ENCODE data around the gene SNRK. TPM values are rescaled to one million over a fixed set of nuclear protein-coding genes. Genes with fewer than 3 reads are reported as not detected.

The SNRK gene
- total RNA-seq, 4 donors from 2014 or later = 30.7 to 50.4 (median 45.8) TPM

- Histone ChIP-seq H3K27ac (replicated peaks in 1 of 4) (peak overlapping the region in 1 of 4 donors; percentile 13), H3K4me1 (peaks cover 22 to 41% (median 28%) of the 10 kb centered on the region in 4 donors), H3K4me3 (no peak overlapping the region), H3K36me3 (no peaks in the 10 kb centered on the region), H3K27me3 (no peaks in the 10 kb centered on the region), H3K9me3 (no peaks in the 10 kb centered on the region)
- DNase-seq (ENCODE audit: extremely low spot score) = peak; percentile 47
- intact Hi-C loops (cut with DNase I) = no loop called here
- no peak for TF ChIP-seq EP300 (IDR thresholded peaks at IDR 0.05)
- TF ChIP-seq CTCF (IDR thresholded peaks at IDR 0.05) = no peak
- no peak for TF ChIP-seq POLR2A (IDR thresholded peaks at IDR 0.05; ENCODE audit: low read depth)
- TF ChIP-seq POLR2AphosphoS5 (IDR thresholded peaks at IDR 0.05) = no peak
- 100% methylated on average over 1 of the region's 1 CpG for WGBS
Measured at GRCh38 chr3:43391621-43392020, 105.3 kb downstream of the SNRK start.

- Histone ChIP-seq H3K4me3 (no peak overlapping the region), H3K27me3 (no peaks in the 10 kb centered on the region), H3K4me1 (peaks cover 22 to 30% (median 26%) of the 10 kb centered on the region in 4 donors), H3K27ac (replicated peaks in 1 of 4) (peak overlapping the region; percentile 6 to 56 (median 35)), H3K9me3 (no peaks in the 10 kb centered on the region), H3K36me3 (no peaks in the 10 kb centered on the region)
- DNase-seq (ENCODE audit: extremely low spot score) = peak; percentile 92
- intact Hi-C loops (cut with DNase I) = no loop called here
- peak; percentile 42 to 54 for TF ChIP-seq POLR2AphosphoS5 (IDR thresholded peaks at IDR 0.05)
- TF ChIP-seq CTCF (IDR thresholded peaks at IDR 0.05) = no peak
- 52% methylated on average over 2 of the region's 2 CpGs for whole genome bisulfite sequencing
Measured at GRCh38 chr3:43394041-43394554, 107.8 kb downstream of the SNRK start.

GRCh38 chr3:43399034-43399433 lies 112.7 kb downstream of the SNRK start:
- no peak overlapping the region for H3K4me3 ChIP-seq
- H3K27ac ChIP-seq (replicated peaks in 1 of 4) = no peak overlapping the region
- no peaks in the 10 kb centered on the region for H3K27me3 ChIP-seq
- 77% methylated on average over 6 of the region's 6 CpGs for WGBS
- H3K36me3 ChIP-seq = no peaks in the 10 kb centered on the region
- no peaks in the 10 kb centered on the region for H3K9me3 ChIP-seq
- peaks cover 8 to 23% (median 12%) of the 10 kb centered on the region in 4 donors for H3K4me1 ChIP-seq
- no peak for DNase-seq (ENCODE audit: extremely low spot score)
- TF ChIP-seq POLR2A (IDR thresholded peaks at IDR 0.05; ENCODE audit: low read depth) (no peak), EP300 (IDR thresholded peaks at IDR 0.05) (no peak), POLR2AphosphoS5 (IDR thresholded peaks at IDR 0.05) (no peak), CTCF (IDR thresholded peaks at IDR 0.05) (no peak)
- intact Hi-C loops (cut with DNase I) = no loop called here

GRCh38 chr3:43400167-43400566 lies 113.8 kb downstream of the SNRK start:
- no peak for DNase-seq (ENCODE audit: extremely low spot score)
- Histone ChIP-seq H3K27ac (replicated peaks in 1 of 4) (no peak overlapping the region), H3K27me3 (no peaks in the 10 kb centered on the region), H3K36me3 (no peaks in the 10 kb centered on the region), H3K4me3 (no peak overlapping the region), H3K4me1 (peaks cover 0 to 15% (median 3%) of the 10 kb centered on the region in 4 donors), H3K9me3 (no peaks in the 10 kb centered on the region)
- TF ChIP-seq CTCF (IDR thresholded peaks at IDR 0.05) (no peak), POLR2AphosphoS5 (IDR thresholded peaks at IDR 0.05) (no peak), EP300 (IDR thresholded peaks at IDR 0.05) (no peak), POLR2A (IDR thresholded peaks at IDR 0.05; ENCODE audit: low read depth) (no peak)
- 30% methylated on average over 1 of the region's 1 CpG for WGBS
- intact Hi-C loops (cut with DNase I) = no loop called here

Other genes with a start within 250 kb of the SNRK start
- gene POMGNT2, start 180.5 kb upstream of the SNRK start, total RNA-seq = 10 to 100 TPM; 22.4 to 39.6 (median 31.1) TPM

Data from esophagus muscularis mucosa (tissue), 4 donors.